Measurements from ENCODE around the gene FBXW4. TPM values are rescaled to one million over a fixed set of nuclear protein-coding genes. Genes with fewer than 3 reads are reported as not detected.
"Not testable (repeated sequence)": the region's sequence is repeated elsewhere in the genome, so short reads cannot be mapped to it uniquely, and the experiment has no call there.

The FBXW4 gene
- total and polyA plus RNA-seq, 2 donors (not counting 1 experiment from before 2014, with no cell fraction given): 32.7 to 60.8 TPM

DNA sequence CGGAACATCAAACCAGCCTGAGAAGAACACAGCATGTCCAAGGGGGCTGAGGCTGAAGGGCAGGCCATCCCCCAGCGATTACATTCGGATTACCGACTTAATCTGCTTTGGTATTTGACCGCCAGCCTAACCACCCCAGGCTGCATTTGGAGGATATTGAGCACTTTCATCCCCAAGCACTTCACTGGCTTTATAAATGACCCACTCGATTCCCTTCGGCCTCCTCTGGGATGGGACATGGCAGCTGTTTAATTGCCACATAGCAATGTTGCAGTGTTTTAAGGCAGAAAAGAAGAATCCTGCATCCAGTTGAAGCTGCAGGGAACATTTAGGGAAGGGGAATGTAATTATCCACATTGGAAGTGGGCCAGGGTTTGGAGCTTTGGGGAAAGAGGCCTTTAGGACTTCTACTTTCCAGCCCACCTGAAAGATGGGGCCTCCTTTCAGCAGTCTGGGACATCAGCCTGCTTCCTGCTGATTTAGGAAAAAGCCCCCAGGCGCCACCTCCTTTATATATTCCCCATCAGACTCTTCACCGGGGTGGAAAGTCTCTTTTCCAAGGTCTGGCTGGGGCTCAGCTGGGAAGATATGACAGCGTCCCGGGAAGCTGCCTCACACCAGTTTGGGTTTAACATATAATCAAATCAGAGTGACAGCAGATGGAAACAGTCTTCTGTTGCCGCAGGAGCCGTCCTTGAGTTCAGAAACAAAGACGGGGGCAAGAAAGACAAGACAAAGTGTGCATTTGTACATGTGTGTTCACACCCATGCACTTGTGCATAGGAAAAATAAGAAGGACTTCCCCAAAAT, 97.7 kb downstream of the FBXW4 start:
- TF ChIP-seq, protein P1, sequence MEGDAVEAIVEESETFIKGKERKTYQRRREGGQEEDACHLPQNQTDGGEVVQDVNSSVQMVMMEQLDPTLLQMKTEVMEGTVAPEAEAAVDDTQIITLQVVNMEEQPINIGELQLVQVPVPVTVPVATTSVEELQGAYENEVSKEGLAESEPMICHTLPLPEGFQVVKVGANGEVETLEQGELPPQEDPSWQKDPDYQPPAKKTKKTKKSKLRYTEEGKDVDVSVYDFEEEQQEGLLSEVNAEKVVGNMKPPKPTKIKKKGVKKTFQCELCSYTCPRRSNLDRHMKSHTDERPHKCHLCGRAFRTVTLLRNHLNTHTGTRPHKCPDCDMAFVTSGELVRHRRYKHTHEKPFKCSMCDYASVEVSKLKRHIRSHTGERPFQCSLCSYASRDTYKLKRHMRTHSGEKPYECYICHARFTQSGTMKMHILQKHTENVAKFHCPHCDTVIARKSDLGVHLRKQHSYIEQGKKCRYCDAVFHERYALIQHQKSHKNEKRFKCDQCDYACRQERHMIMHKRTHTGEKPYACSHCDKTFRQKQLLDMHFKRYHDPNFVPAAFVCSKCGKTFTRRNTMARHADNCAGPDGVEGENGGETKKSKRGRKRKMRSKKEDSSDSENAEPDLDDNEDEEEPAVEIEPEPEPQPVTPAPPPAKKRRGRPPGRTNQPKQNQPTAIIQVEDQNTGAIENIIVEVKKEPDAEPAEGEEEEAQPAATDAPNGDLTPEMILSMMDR (conservative IDR thresholded peaks at IDR 0.05 in 1 of 2, IDR thresholded peaks at IDR 0.05 in 1 of 2; ENCODE audit: low read depth in 1 of 2, low read length in 2 of 2): no peak
- TF ChIP-seq EZH2 (IDR thresholded peaks at IDR 0.05; ENCODE audit: low read length, missing control alignments): no peak
- Histone ChIP-seq H3K27ac (ENCODE audit: insufficient read depth, low read length) (no peak overlapping the region), H3K36me3 (ENCODE audit: control insufficient read depth, insufficient read depth, low read length) (no peaks in the 10 kb centered on the region), H3K4me3 (replicated peaks in 1 of 4; ENCODE audit: control extremely low read depth in 1 of 4, insufficient read depth in 1 of 4, low read depth in 3 of 4, low read length in 4 of 4) (no peak overlapping the region), H2AFZ (ENCODE audit: low read length) (no peak overlapping the region), H4K20me1 (ENCODE audit: control insufficient read depth, extremely low read depth, insufficient read depth, low read length) (no peaks in the 10 kb centered on the region), H3K27me3 (ENCODE audit: control insufficient read depth, insufficient read depth, low read length) (no peaks in the 10 kb centered on the region), H3K9ac (ENCODE audit: insufficient read depth, low read length) (no peak overlapping the region), H3K4me1 (ENCODE audit: control insufficient read depth, extremely low read depth, insufficient read depth, low read length) (no peaks in the 10 kb centered on the region), H3K4me2 (ENCODE audit: extremely low read depth, insufficient read depth, low read length) (no peak overlapping the region), H3K79me2 (ENCODE audit: control insufficient read depth, insufficient read depth, low read length) (no peaks in the 10 kb centered on the region), H3K9me3 (ENCODE audit: control insufficient read depth, insufficient read depth, low read depth, low read length) (no peaks in the 10 kb centered on the region)
- no peak for DNase-seq (ENCODE audit: low read depth in 2 of 2)

DNA sequence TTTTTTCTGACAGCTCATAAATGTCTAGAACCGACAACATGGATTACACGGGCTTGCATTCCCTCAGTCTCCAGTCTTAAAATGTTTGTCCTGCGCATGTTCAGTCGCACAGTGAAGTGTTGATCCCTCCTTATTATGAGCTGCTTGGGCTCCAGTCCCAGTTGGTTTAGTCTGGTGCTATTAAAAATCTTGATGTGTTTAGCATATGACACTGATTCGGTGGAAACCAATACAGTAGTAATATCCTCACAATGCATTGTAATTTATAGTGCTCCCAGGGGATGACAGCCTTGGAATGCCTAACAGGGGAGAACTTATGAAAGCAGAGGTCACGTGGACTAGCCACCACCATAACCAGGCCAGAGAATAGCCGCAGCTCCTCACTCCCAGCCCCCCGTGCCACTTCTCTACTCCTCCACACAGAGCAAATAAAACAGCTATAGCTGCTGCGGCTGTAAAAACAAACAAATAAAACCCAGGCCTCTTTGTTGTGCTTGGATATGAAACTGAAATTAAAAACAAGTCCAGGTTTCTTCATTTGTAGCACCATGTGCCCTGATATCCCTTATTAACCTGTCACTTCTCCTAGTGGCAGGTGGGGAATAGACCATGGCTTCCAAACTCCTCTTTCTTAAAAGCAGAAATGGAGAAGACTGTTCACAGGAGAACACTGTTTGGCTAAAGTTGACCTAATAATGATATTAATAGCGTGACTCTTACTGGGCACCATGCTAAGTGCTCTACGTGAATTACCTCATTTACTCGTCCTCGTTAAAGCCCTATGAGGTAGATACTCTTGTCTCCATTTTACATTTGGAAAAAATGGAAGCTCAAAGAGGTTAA, 99.2 kb downstream of the FBXW4 start:
- no peaks in the 10 kb centered on the region for H3K9me3 ChIP-seq (ENCODE audit: control insufficient read depth, insufficient read depth, low read depth, low read length)
- TF ChIP-seq, protein P1 (conservative IDR thresholded peaks at IDR 0.05 in 1 of 2, IDR thresholded peaks at IDR 0.05 in 1 of 2; ENCODE audit: low read depth in 1 of 2, low read length in 2 of 2): no peak
- TF ChIP-seq EZH2 (IDR thresholded peaks at IDR 0.05; ENCODE audit: low read length, missing control alignments): no peak
- H3K79me2 ChIP-seq (ENCODE audit: control insufficient read depth, insufficient read depth, low read length): no peaks in the 10 kb centered on the region
- no peaks in the 10 kb centered on the region for H4K20me1 ChIP-seq (ENCODE audit: control insufficient read depth, extremely low read depth, insufficient read depth, low read length)
- H3K27ac ChIP-seq (ENCODE audit: insufficient read depth, low read length): no peak overlapping the region
- H3K27me3 ChIP-seq (ENCODE audit: control insufficient read depth, insufficient read depth, low read length): no peaks in the 10 kb centered on the region
- no peak overlapping the region for H3K4me3 ChIP-seq (replicated peaks in 1 of 4; ENCODE audit: control extremely low read depth in 1 of 4, insufficient read depth in 1 of 4, low read depth in 3 of 4, low read length in 4 of 4)
- DNase-seq (ENCODE audit: low read depth in 2 of 2): no peak
- no peak overlapping the region for H3K9ac ChIP-seq (ENCODE audit: insufficient read depth, low read length)
- no peaks in the 10 kb centered on the region for H3K4me1 ChIP-seq (ENCODE audit: control insufficient read depth, extremely low read depth, insufficient read depth, low read length)
- no peak overlapping the region for H3K4me2 ChIP-seq (ENCODE audit: extremely low read depth, insufficient read depth, low read length)
- no peak overlapping the region for H2AFZ ChIP-seq (ENCODE audit: low read length)
- no peaks in the 10 kb centered on the region for H3K36me3 ChIP-seq (ENCODE audit: control insufficient read depth, insufficient read depth, low read length)

DNA sequence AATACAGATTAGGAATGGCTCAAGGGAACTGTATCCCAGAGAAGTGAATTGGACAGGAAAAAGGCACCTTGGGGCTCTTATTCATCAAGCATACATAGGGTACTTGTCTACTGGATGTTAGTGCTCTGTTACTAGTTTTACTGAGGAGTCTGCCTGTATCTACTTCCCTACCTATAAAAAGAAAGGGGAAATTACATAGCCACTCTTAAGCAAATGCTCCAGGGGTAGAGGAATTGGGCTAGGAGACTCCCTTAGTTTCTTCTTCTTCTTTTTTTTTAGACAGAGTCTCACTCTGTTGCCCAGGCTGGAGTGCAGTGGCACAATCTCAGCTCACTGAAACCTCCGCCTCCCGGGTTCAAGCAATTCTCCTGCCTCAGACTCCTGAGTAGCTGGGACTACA, 101.6 kb downstream of the FBXW4 start:
- H2AFZ ChIP-seq (ENCODE audit: low read length); H3K4me1 ChIP-seq (ENCODE audit: control insufficient read depth, extremely low read depth, insufficient read depth, low read length); H3K27me3 ChIP-seq (ENCODE audit: control insufficient read depth, insufficient read depth, low read length); H3K4me3 ChIP-seq (replicated peaks in 1 of 4; ENCODE audit: control extremely low read depth in 1 of 4, insufficient read depth in 1 of 4, low read depth in 3 of 4, low read length in 4 of 4); H3K9ac ChIP-seq (ENCODE audit: insufficient read depth, low read length); H4K20me1 ChIP-seq (ENCODE audit: control insufficient read depth, extremely low read depth, insufficient read depth, low read length); H3K36me3 ChIP-seq (ENCODE audit: control insufficient read depth, insufficient read depth, low read length); DNase-seq (ENCODE audit: low read depth in 2 of 2); H3K4me2 ChIP-seq (ENCODE audit: extremely low read depth, insufficient read depth, low read length); H3K79me2 ChIP-seq (ENCODE audit: control insufficient read depth, insufficient read depth, low read length); H3K27ac ChIP-seq (ENCODE audit: insufficient read depth, low read length); H3K9me3 ChIP-seq (ENCODE audit: control insufficient read depth, insufficient read depth, low read depth, low read length): not testable (repeated sequence)
